GM12878 (cell line): ENCODE results near the gene RTN4RL1. TPM values are rescaled to one million over a fixed set of nuclear protein-coding genes. Genes with fewer than 3 reads are reported as not detected.
A peak's percentile ranks its signal among the peaks of the same experiment; 100 is the strongest.

Experiments
- ATAC-seq: fragments of 200-7000 bp; cut with Tn5 transposase; 3 replicates; pipeline ENCODE4 v1.9.1; 2020; ENCODE audit warnings: mild to moderate bottlenecking, moderate library complexity
- BruUV-seq: library from RNA; stranded (reverse); fragments of 400-500 nt; replicated peaks from 2 replicates; lab custom pipeline; 2021; lab: Mats Ljungman, UMichigan
- CTCF ChIA-PET: fragments of 300-600 bp; sonication (Branson Sonifier 250); formaldehyde crosslinking; extraction: SDS; loops from one replicate; lab custom pipeline; 2021; ENCODE audit warnings: inconsistent platforms; lab: Yijun Ruan, JAX
- POLR2A ChIA-PET: fragments of 350-600 bp; formaldehyde crosslinking; extraction: SDS; loops from one replicate; lab custom pipeline; 2021; ENCODE audit warnings: inconsistent platforms; lab: Charles Lee
- RAD21 ChIA-PET: fragments of 300-600 bp; sonication (Branson Sonifier 250); formaldehyde crosslinking; loops from one replicate; lab custom pipeline; 2023; ENCODE audit warnings: antibody characterized with exemption; ENCODE audit not compliant: unreplicated experiment; lab: Charles Lee
- SMC1A ChIA-PET: fragments of 300-600 bp; sonication (Branson Sonifier 250); formaldehyde crosslinking; loops from one replicate; lab custom pipeline; 2023; ENCODE audit not compliant: unreplicated experiment, uncharacterized antibody; lab: Charles Lee
- DNase-seq: peaks from one replicate; pipeline ENCODE4 v3.0.0-alpha.2; 2011; ENCODE audit warnings: low read depth, low spot score
- FAIRE-seq: peaks from 3 replicates; lab custom pipeline; 2011; peaks lifted over from hg19 to GRCh38; lab: Jason Lieb, UNC
- H2AFZ ChIP-seq: 2 replicates; pipeline ENCODE4 v1.6.0; 2011; ENCODE audit warnings: low read depth, low read length, control low read depth; ENCODE audit not compliant: control insufficient read depth
- H3K27ac ChIP-seq: 2 replicates; pipeline ENCODE4 v1.5.1; 2011; ENCODE audit warnings: control low read depth; ENCODE audit not compliant: control insufficient read depth, insufficient read depth
- H3K27me3 ChIP-seq, 2 experiments: replicated peaks in 1 of 2; 2 replicates each; pipeline versions ENCODE4 v1.6.0 to v1.6.1; 2011; ENCODE audit warnings: low read length in 1 of 2; ENCODE audit not compliant: control insufficient read depth in 2 of 2, insufficient read depth in 2 of 2
- H3K36me3 ChIP-seq, 2 experiments: 2 replicates each; pipeline ENCODE4 v1.5.1; 2011; ENCODE audit warnings: low read length in 1 of 2; ENCODE audit not compliant: control insufficient read depth in 2 of 2, insufficient read depth in 2 of 2
- H3K4me1 ChIP-seq: 2 replicates; pipeline ENCODE4 v1.6.1; 2011; ENCODE audit warnings: mild to moderate bottlenecking, low read length, moderate library complexity, mixed read lengths; ENCODE audit not compliant: control insufficient read depth, insufficient read depth
- H3K4me2 ChIP-seq: 2 replicates; pipeline ENCODE4 v1.6.0; 2011; ENCODE audit warnings: control low read depth; ENCODE audit not compliant: control insufficient read depth, insufficient read depth
- H3K4me3 ChIP-seq: fragments of 200-600 bp; sonication (generic); 2 replicates; pipeline ENCODE4 v1.5.1; 2016
- H3K79me2 ChIP-seq: 2 replicates; pipeline ENCODE4 v1.6.0; 2011; ENCODE audit warnings: low read length; ENCODE audit not compliant: control insufficient read depth, insufficient read depth
- H3K9ac ChIP-seq: 2 replicates; pipeline ENCODE4 v1.8.0; 2011; ENCODE audit warnings: low read length, control low read depth, mixed read lengths; ENCODE audit not compliant: control insufficient read depth, insufficient read depth
- H3K9me3 ChIP-seq: replicated peaks from 3 replicates; pipeline ENCODE4 v1.5.1; 2011; ENCODE audit warnings: mild to moderate bottlenecking, low read length; ENCODE audit not compliant: control insufficient read depth, insufficient read depth
- H4K20me1 ChIP-seq: 2 replicates; pipeline ENCODE4 v1.6.0; 2011; ENCODE audit not compliant: control insufficient read depth, insufficient read depth
- BCL3 ChIP-seq: IDR thresholded peaks from 2 replicates; pipeline ENCODE4 v1.6.1; 2011; ENCODE audit warnings: borderline replicate concordance, low read depth, mild to moderate bottlenecking, moderate library complexity, low read length; ENCODE audit not compliant: insufficient read depth, poor library complexity, severe bottlenecking
- BRCA1 ChIP-seq: IDR thresholded peaks from 2 replicates; pipeline ENCODE4 v1.6.1; 2011; ENCODE audit warnings: low read depth, low read length, improper control_type of control experiment
- CHD1 ChIP-seq: IDR thresholded peaks from 2 replicates; pipeline ENCODE4 v1.6.1; 2012; ENCODE audit warnings: low read depth, low read length, improper control_type of control experiment
- E2F4 ChIP-seq: IDR thresholded peaks from 2 replicates; pipeline ENCODE4 v1.6.1; 2012; ENCODE audit warnings: low read depth, low read length, improper control_type of control experiment
- KAT2A ChIP-seq: conservative IDR thresholded peaks from 2 replicates; pipeline ENCODE4 v1.6.1; 2011; ENCODE audit warnings: low read depth, low read length; ENCODE audit not compliant: control insufficient read depth
- MTA3 ChIP-seq: IDR thresholded peaks from 2 replicates; pipeline ENCODE4 v1.6.1; 2012; ENCODE audit warnings: low read length, inconsistent platforms, borderline replicate concordance
- PRDM15 ChIP-seq: fragments of 450-650 bp; formaldehyde crosslinking; IDR thresholded peaks from 2 replicates; pipeline ENCODE4 v1.4.0; 2020; ENCODE audit warnings: mild to moderate bottlenecking, moderate library complexity
- RBBP5 ChIP-seq: fragments of 200-600 bp; sonication (generic); conservative IDR thresholded peaks from 2 replicates; pipeline ENCODE4 v1.6.1; 2016
- RCOR1 ChIP-seq: conservative IDR thresholded peaks from 2 replicates; pipeline ENCODE4 v1.6.1; 2012; ENCODE audit warnings: low read depth, low read length, improper control_type of control experiment
- RFX5 ChIP-seq: IDR thresholded peaks from 2 replicates; pipeline ENCODE4 v1.6.1; 2011; ENCODE audit warnings: low read depth, low read length, improper control_type of control experiment
- TCF12 ChIP-seq: IDR thresholded peaks from 2 replicates; pipeline ENCODE4 v1.6.1; 2011; ENCODE audit warnings: low read depth, mild to moderate bottlenecking, low read length
- WRNIP1 ChIP-seq: IDR thresholded peaks from 2 replicates; pipeline ENCODE4 v1.6.1; 2011; ENCODE audit warnings: low read depth, low read length, improper control_type of control experiment, borderline replicate concordance
- ZNF24 ChIP-seq: fragments of 450-650 bp; IDR thresholded peaks from 2 replicates; pipeline ENCODE4 v1.6.1; 2017; ENCODE audit warnings: antibody characterized with exemption, mild to moderate bottlenecking
- WGBS: methylation state at CpG from one replicate; pipeline ENCODE4 v1.1.6; 2016; ENCODE audit warnings: low lambda C conversion rate; ENCODE audit not compliant: insufficient replicate concordance, insufficient coverage; ENCODE audit errors: missing lambda C conversion rate; 5-methylcytosine and 5-hydroxymethylcytosine counted together
- in situ Hi-C: fragments of 300-500 bp; cut with MboI; formaldehyde crosslinking; loops from 9 replicates; pipeline ENCODE4 v1.14.3; 2018; ENCODE audit warnings: mixed read lengths
- intact Hi-C: fragments of 100-400 bp; cut with micrococcal nuclease; formaldehyde crosslinking; loops from one replicate; pipeline ENCODE4 v1.14.2; 2022; ENCODE audit not compliant: unreplicated experiment
- polyA plus RNA-seq, 11 experiments: library from polyadenylated mRNA; depleted of rRNA in 4 of 11; unstranded in 6 of 11; stranded (reverse) in 5 of 11; fragments of >200 nt; fragmentation: Nextera tagmentation in 4 of 11; fragmentation: Illumina TruSeq in 1 of 11; extraction: Ambion mirVana in 4 of 11; extraction: Trizol in 1 of 11; gene quantifications; 1 replicate in 1 of 11; 2 replicates in 10 of 11; pipeline versions ENCODE4 v1.2.1 to v1.2.3, GENCODE V29; 2011 to 2016; ENCODE audit warnings: inconsistent platforms in 2 of 11, missing spikeins in 2 of 11, low read depth in 1 of 11
- total RNA-seq, 4 experiments: library from RNA; depleted of rRNA in 3 of 4; stranded (reverse); fragments of >200 nt in 3 of 4; fragmentation: Illumina TruSeq in 1 of 4; extraction: Trizol in 1 of 4; gene quantifications; 2 replicates each; pipeline versions ENCODE4 v1.2.1 to v1.2.3, GENCODE V29; 2013 to 2021
- TF ChIP-seq, protein P1 (sequence below): fragments of 450-650 bp; conservative IDR thresholded peaks from 2 replicates; pipeline ENCODE4 v1.6.1; 2017; ENCODE audit warnings: mild to moderate bottlenecking, moderate library complexity

The RTN4RL1 gene
- total and polyA plus RNA-seq, 10 of the 15 experiments (the other 5 are each of a cell fraction or from before 2014, with no cell fraction given) = 0.08 to 0.11 (median 0.10) TPM; not detected in 7

- ChIA-PET RAD21 (interaction anchor here (1.0 to 2.9 kb wide), 8 partner anchors 10 to 180 kb away, joined by 3 to 12 read pairs (median 4); partner anchors contain the start of gene HIC1), POLR2A (interaction anchor here (1.2 to 12.5 kb wide), 2 partner anchors 9 to 23 kb away, joined by 3 to 148 read pairs; no protein-coding TSS in a partner anchor), SMC1A (interaction anchor here (0.7 to 3.9 kb wide), 13 partner anchors 18 to 181 kb away, joined by 3 to 27 read pairs (median 3); no protein-coding TSS in a partner anchor), CTCF (interaction anchor here (0.7 to 2.6 kb wide), 14 partner anchors 18 to 217 kb away, joined by 3 to 19 read pairs (median 4); no protein-coding TSS in a partner anchor)
- Histone ChIP-seq H2AFZ (no peak overlapping the region), H4K20me1 (no peaks in the 10 kb centered on the region), H3K36me3 (peaks cover 21 to 32% of the 10 kb centered on the region in 2 experiments), H3K4me3 (no peak overlapping the region), H3K4me2 (no peak overlapping the region), H3K9ac (no peak overlapping the region), H3K9me3 (no peaks in the 10 kb centered on the region), H3K27ac (peak overlapping the region; percentile 34), H3K27me3 (no peaks in the 10 kb centered on the region), H3K79me2 (peaks cover 8% of the 10 kb centered on the region), H3K4me1 (peaks cover 47% of the 10 kb centered on the region)
- intact Hi-C loops (no loop called here), in situ Hi-C loops (loop anchor here (10.0 kb wide), 1 partner anchor 180 kb away; no protein-coding TSS in a partner anchor)
- ATAC-seq (no peak), FAIRE-seq (no peak), DNase-seq (no peak)
- BruUV-seq = no TSS peak
- 52% methylated on average over 6 of the region's 6 CpGs for WGBS
- no peak for TF ChIP-seq KAT2A
- peak; percentile 28 for TF ChIP-seq MTA3
- no peak for TF ChIP-seq RFX5
- TF ChIP-seq WRNIP1 = no peak
- no peak for TF ChIP-seq TCF12
- TF ChIP-seq CHD1 = no peak
- TF ChIP-seq RBBP5 = no peak
- TF ChIP-seq BCL3 = peak; percentile 37
- no peak for TF ChIP-seq E2F4
- no peak for TF ChIP-seq ZNF24
- TF ChIP-seq BRCA1 = no peak
- TF ChIP-seq RCOR1 = no peak
- TF ChIP-seq, protein P1, sequence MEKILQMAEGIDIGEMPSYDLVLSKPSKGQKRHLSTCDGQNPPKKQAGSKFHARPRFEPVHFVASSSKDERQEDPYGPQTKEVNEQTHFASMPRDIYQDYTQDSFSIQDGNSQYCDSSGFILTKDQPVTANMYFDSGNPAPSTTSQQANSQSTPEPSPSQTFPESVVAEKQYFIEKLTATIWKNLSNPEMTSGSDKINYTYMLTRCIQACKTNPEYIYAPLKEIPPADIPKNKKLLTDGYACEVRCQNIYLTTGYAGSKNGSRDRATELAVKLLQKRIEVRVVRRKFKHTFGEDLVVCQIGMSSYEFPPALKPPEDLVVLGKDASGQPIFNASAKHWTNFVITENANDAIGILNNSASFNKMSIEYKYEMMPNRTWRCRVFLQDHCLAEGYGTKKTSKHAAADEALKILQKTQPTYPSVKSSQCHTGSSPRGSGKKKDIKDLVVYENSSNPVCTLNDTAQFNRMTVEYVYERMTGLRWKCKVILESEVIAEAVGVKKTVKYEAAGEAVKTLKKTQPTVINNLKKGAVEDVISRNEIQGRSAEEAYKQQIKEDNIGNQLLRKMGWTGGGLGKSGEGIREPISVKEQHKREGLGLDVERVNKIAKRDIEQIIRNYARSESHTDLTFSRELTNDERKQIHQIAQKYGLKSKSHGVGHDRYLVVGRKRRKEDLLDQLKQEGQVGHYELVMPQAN = no peak
- TF ChIP-seq PRDM15 (CRISPR knock-in tag) = no peak
Observed at GRCh38 chr17:2064520-2064971, 39.4 kb upstream of the RTN4RL1 start.
